Type B pancreatic cell (in vitro differentiated cells): Measurements from ENCODE around the gene SEMA3E. TPM values are rescaled to one million over a fixed set of nuclear protein-coding genes. Genes with fewer than 3 reads are reported as not detected.

Source experiments
- DNase-seq: peaks from one replicate; pipeline ENCODE4 v3.0.0; 2021; ENCODE audit warnings: mixed read lengths; ENCODE audit not compliant: unreplicated experiment; ENCODE audit errors: extremely low spot score
- H3K27ac Mint-ChIP-seq: 2 replicates; pipeline ENCODE4 v1.8.0; 2021; ENCODE audit warnings: mild to moderate bottlenecking, mixed read lengths
- H3K27me3 Mint-ChIP-seq: 2 replicates; pipeline ENCODE4 v1.8.0; 2021; ENCODE audit warnings: mixed read lengths
- H3K36me3 Mint-ChIP-seq: 2 replicates; pipeline ENCODE4 v1.8.0; 2021; ENCODE audit warnings: mixed read lengths
- H3K4me1 Mint-ChIP-seq: one replicate; pipeline ENCODE4 v1.8.0; 2021; ENCODE audit warnings: mixed read lengths; ENCODE audit not compliant: unreplicated experiment
- H3K4me3 Mint-ChIP-seq: 2 replicates; pipeline ENCODE4 v1.8.0; 2021; ENCODE audit warnings: mild to moderate bottlenecking, mixed read lengths
- H3K9me3 Mint-ChIP-seq: 2 replicates; pipeline ENCODE4 v1.8.0; 2021; ENCODE audit warnings: mixed read lengths
- CTCF ChIP-seq: fragments of 200-600 bp; sonication (generic); conservative IDR thresholded peaks from 2 replicates; pipeline ENCODE4 v1.5.0; 2021; ENCODE audit warnings: antibody characterized with exemption, mild to moderate bottlenecking
- total RNA-seq: library from RNA; stranded (reverse); gene quantifications from 2 replicates; pipeline ENCODE4 v1.2.1, GENCODE V29; 2021; ENCODE audit warnings: low replicate concordance

Gene SEMA3E
- total RNA-seq, 1 donor from 2014 or later = 27.7 TPM

GRCh38 chr7:83520726-83521125 is 128.2 kb downstream of the SEMA3E start:
- Mint-ChIP-seq H3K4me1 (peaks cover 23% of the 10 kb centered on the region), H3K4me3 (no peak overlapping the region), H3K27me3 (no peaks in the 10 kb centered on the region), H3K36me3 (no peaks in the 10 kb centered on the region), H3K9me3 (peaks cover 5% of the 10 kb centered on the region), H3K27ac (no peak overlapping the region)
- no peak for TF ChIP-seq CTCF
- DNase-seq = no peak

- H3K27ac Mint-ChIP-seq = no peak overlapping the region
- H3K9me3 Mint-ChIP-seq = peaks cover 5% of the 10 kb centered on the region
- no peak overlapping the region for H3K4me3 Mint-ChIP-seq
- peaks cover 14% of the 10 kb centered on the region for H3K4me1 Mint-ChIP-seq
- TF ChIP-seq CTCF = no peak
- no peak for DNase-seq
- H3K27me3 Mint-ChIP-seq = no peaks in the 10 kb centered on the region
- H3K36me3 Mint-ChIP-seq = no peaks in the 10 kb centered on the region
Measured at GRCh38 chr7:83519240-83519639, 129.7 kb downstream of the SEMA3E start.

GRCh38 chr7:83517035-83517700 is 131.8 kb downstream of the SEMA3E start:
- H3K36me3 Mint-ChIP-seq = no peaks in the 10 kb centered on the region
- no peaks in the 10 kb centered on the region for H3K27me3 Mint-ChIP-seq
- TF ChIP-seq CTCF = no peak

GRCh38 chr7:83514977-83515376 is 134.0 kb downstream of the SEMA3E start:
- H3K4me1 Mint-ChIP-seq = peaks cover 4% of the 10 kb centered on the region
- TF ChIP-seq CTCF = no peak
- H3K27ac Mint-ChIP-seq = no peak overlapping the region
- H3K36me3 Mint-ChIP-seq = no peaks in the 10 kb centered on the region
- H3K4me3 Mint-ChIP-seq = no peak overlapping the region
- no peaks in the 10 kb centered on the region for H3K27me3 Mint-ChIP-seq
- H3K9me3 Mint-ChIP-seq = peaks cover 5% of the 10 kb centered on the region
- DNase-seq = no peak

More at GRCh38 chr7:83517035-83517700, 131.8 kb downstream of the SEMA3E start:
- Mint-ChIP-seq H3K4me1 (peaks cover 14% of the 10 kb centered on the region), H3K27ac (no peak overlapping the region), H3K9me3 (peaks cover 5% of the 10 kb centered on the region), H3K4me3 (no peak overlapping the region)
- DNase-seq = no peak

- H3K27me3 Mint-ChIP-seq = no peaks in the 10 kb centered on the region
- no peaks in the 10 kb centered on the region for H3K9me3 Mint-ChIP-seq
- H3K4me3 Mint-ChIP-seq = no peak overlapping the region
- H3K27ac Mint-ChIP-seq = no peak overlapping the region
- no peak for DNase-seq
- no peak for TF ChIP-seq CTCF
- H3K4me1 Mint-ChIP-seq = no peaks in the 10 kb centered on the region
- H3K36me3 Mint-ChIP-seq = no peaks in the 10 kb centered on the region
Measured at GRCh38 chr7:83509255-83510021, 139.5 kb downstream of the SEMA3E start.
